Measurements from ENCODE around the gene MOB3B.
A peak's percentile ranks its signal among the peaks of the same experiment; 100 is the strongest.

The MOB3B gene

DNA sequence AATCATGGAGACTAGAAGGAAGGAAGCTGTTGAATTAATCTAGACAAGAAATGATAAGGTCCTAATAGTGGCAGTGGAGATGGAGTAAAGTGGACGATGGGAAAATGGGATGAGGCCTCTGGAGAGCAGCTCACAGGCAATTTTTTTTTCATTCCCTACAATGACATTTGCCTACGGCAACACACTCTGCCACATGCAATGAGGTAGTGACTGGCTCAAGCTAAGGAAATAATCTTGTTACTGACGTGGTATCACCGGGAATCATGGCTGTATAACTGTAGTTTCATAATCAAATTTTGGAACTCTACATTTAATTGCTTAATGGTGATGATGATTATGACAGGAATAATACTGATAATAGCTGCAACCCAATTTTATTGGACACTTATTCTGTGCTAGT lies 12.1 kb upstream of the MOB3B start:
- H3K4me3 ChIP-seq (ENCODE audit: low read depth, low read length): no peak overlapping the region
- TF ChIP-seq, protein P1, sequence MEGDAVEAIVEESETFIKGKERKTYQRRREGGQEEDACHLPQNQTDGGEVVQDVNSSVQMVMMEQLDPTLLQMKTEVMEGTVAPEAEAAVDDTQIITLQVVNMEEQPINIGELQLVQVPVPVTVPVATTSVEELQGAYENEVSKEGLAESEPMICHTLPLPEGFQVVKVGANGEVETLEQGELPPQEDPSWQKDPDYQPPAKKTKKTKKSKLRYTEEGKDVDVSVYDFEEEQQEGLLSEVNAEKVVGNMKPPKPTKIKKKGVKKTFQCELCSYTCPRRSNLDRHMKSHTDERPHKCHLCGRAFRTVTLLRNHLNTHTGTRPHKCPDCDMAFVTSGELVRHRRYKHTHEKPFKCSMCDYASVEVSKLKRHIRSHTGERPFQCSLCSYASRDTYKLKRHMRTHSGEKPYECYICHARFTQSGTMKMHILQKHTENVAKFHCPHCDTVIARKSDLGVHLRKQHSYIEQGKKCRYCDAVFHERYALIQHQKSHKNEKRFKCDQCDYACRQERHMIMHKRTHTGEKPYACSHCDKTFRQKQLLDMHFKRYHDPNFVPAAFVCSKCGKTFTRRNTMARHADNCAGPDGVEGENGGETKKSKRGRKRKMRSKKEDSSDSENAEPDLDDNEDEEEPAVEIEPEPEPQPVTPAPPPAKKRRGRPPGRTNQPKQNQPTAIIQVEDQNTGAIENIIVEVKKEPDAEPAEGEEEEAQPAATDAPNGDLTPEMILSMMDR (IDR thresholded peaks at IDR 0.05; ENCODE audit: insufficient read depth, low read depth, low read length, missing control alignments): no peak
- no peak for DNase-seq (ENCODE audit: low read depth)

DNA sequence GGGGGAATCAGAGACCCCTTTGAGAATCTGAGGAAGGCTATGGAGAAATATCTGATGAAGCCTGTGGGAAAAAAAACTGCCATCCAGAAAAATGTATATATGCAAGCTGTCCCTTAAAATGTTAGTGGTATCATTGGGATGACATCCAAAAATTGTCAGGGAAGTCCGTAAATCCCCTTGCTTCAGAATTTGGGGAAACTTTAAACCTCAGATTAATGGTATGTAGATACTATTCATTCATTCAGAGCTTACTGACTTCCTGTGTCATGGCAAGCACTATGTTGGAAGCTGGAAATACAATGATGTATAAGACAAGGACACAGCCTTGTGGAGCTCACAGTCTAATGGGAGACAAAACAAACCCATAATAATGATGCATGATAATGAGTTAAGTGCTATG lies 10.9 kb upstream of the MOB3B start:
- TF ChIP-seq, protein P1 (IDR thresholded peaks at IDR 0.05; ENCODE audit: insufficient read depth, low read depth, low read length, missing control alignments): no peak
- no peak overlapping the region for H3K4me3 ChIP-seq (ENCODE audit: low read depth, low read length)
- DNase-seq (ENCODE audit: low read depth): no peak

DNA sequence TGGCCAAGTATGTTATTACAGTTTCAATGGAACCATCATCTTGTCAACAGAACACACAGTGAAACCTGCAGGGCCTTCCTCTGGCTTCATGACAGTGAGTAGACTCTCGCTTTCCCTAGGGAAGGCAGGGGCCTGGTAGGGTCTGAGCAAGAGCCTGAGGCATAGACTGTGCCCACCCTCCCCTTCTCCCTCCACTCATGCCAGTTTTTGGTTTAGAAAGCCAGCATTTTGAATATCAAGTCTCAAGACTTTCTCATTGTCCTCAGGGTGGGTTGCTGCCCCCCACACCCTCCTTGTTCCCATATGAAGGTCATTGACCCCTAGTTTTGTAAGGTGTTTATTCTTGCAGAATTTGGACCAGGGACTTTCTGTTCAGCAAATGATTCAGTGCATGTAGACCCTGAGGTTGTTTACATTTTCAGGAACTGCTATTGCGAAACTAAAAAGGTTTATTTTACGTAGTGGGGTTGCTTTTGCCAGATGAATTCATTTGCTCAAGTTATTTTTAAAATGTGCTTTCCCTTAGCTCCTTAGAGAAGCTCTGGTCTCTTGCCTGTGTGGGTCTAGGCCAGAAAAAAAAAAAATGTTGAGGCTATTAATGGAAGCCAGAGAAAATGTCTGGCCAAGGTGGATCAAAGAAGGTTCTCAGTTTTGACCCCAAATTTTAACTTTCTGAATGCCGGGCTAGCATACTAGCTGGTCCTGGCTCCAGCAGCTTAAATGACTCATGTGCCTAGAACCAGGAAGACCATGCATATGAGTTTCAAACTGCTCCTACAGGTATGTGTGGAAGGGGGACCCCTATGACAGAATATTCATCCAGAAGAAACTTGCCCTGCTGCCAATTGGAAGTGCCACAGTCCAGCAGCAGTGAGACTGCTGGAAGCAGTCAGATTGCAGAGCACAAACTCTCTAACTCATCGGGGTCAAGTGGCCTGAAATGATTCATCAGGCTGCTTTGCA lies 10.1 kb upstream of the MOB3B start:
- H3K4me3 ChIP-seq (ENCODE audit: low read depth, low read length): no peak overlapping the region
- DNase-seq (ENCODE audit: low read depth): peak; percentile 49
- TF ChIP-seq, protein P1 (IDR thresholded peaks at IDR 0.05; ENCODE audit: insufficient read depth, low read depth, low read length, missing control alignments): no peak

DNA sequence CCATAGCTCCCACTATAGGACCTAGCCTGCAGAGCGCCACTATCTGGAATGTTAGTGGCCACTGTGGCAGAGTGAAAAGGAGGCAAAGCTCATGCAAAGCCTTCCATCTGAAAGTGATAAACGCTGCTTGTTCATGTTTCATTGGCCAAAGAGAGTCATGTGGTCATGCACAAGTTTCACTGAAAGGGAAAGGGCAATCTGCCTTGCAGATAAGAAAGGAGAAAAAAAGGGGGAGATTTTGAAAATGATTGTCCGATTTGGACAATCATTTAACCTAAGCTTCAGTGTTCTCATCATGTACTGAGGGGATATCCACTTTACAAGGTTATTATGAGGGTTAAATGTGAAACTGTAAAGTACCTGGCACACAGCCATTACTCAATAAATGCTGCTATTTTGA lies 9.0 kb upstream of the MOB3B start:
- TF ChIP-seq, protein P1 (IDR thresholded peaks at IDR 0.05; ENCODE audit: insufficient read depth, low read depth, low read length, missing control alignments): no peak
- H3K4me3 ChIP-seq (ENCODE audit: low read depth, low read length): no peak overlapping the region
- DNase-seq (ENCODE audit: low read depth): no peak

DNA sequence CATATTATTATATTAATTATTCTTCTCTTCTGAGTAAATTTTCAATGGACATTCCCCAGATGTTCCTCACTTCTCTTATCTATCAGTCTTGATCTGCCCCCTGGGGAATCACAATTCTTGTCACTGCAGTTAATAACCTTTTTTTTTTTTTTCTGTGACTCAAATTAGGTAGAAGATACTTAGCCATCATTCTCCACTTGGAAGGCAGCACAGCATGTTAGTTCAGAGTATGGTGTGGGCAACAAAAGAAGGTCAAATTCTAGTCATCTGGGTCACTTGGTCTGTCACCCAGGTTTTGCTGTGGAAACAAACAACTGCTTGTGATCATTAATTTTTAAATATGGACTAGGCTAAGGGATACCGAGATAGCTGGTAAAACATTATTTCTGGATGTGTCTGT lies 8.1 kb upstream of the MOB3B start:
- H3K4me3 ChIP-seq (ENCODE audit: low read depth, low read length): no peak overlapping the region
- TF ChIP-seq, protein P1 (IDR thresholded peaks at IDR 0.05; ENCODE audit: insufficient read depth, low read depth, low read length, missing control alignments): no peak
- DNase-seq (ENCODE audit: low read depth): no peak

DNA sequence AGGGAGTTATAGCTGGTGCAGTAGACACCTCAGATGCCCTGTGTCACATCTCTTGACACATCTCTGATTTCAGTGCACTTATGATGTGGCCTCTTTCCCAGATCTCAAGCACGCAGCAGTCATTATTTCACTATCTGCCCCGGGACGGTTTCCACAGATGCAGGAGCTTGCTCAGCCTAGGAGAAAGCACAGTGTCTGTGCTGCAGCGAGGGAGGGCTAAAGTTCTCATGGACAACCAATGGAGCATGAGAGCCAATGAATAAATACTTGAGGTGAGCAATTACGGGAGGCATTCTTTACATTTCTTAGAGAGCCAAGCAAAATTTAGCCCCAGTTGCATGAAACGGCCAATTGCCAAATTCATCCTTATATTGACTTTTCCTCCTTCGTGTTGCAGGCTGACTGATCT lies 7.4 kb upstream of the MOB3B start:
- no peak for DNase-seq (ENCODE audit: low read depth)
- H3K4me3 ChIP-seq (ENCODE audit: low read depth, low read length): no peak overlapping the region
- TF ChIP-seq, protein P1 (IDR thresholded peaks at IDR 0.05; ENCODE audit: insufficient read depth, low read depth, low read length, missing control alignments): no peak
